ENCODE data around the gene TMEM94. TPM values are rescaled to one million over a fixed set of nuclear protein-coding genes. Genes with fewer than 3 reads are reported as not detected.

Gene TMEM94
- total RNA-seq, 1 experiment from 2014 or later: 129 TPM

GRCh38 chr17:75516619-75517296 is 60.3 kb downstream of the TMEM94 start:
- ChIA-PET CTCF (interaction anchor here (0.7 to 2.0 kb wide), 6 partner anchors 8 to 89 kb away, joined by 3 to 12 read pairs (median 6); partner anchors contain the start of gene LLGL2), POLR2A (no interaction called here)
- H3K4me1 ChIP-seq (ENCODE audit: control insufficient read depth, insufficient read depth, low read length): peaks cover 35% of the 10 kb centered on the region
- peak overlapping the region; percentile 82 for H3K4me3 ChIP-seq (ENCODE audit: low read depth in 2 of 2, low read length in 2 of 2)
- TF ChIP-seq POLR2AphosphoS5 (IDR thresholded peaks at IDR 0.05; ENCODE audit: low read depth, low read length) (no peak), CTCF (IDR thresholded peaks at IDR 0.05) (no peak)
- DNase-seq (ENCODE audit: low read depth, low spot score) (no peak), ATAC-seq (peak; percentile 11)
- peak overlapping the region; percentile 77 for H3K27ac ChIP-seq (ENCODE audit: low read length)
- H3K36me3 ChIP-seq (ENCODE audit: control insufficient read depth, insufficient read depth, low read length): peaks cover 12% of the 10 kb centered on the region; the same call in 1 of the 2 replicates
- in situ Hi-C loops (cut with HindIII; ENCODE audit: low pct_unique_long_range_greater_than_20kb, low sequenced_read_pairs) (no loop called here), intact Hi-C loops (cut with micrococcal nuclease; ENCODE audit: unreplicated experiment) (no loop called here)
- H3K9me3 ChIP-seq (ENCODE audit: control insufficient read depth, insufficient read depth, low read depth, low read length): no peaks in the 10 kb centered on the region
- BruUV-seq (replicated peaks): no TSS peak
- H3K27me3 ChIP-seq (ENCODE audit: control insufficient read depth, insufficient read depth, low read length): no peaks in the 10 kb centered on the region

- Histone ChIP-seq H3K27ac (ENCODE audit: low read length) (peak overlapping the region; percentile 77), H3K9me3 (ENCODE audit: control insufficient read depth, insufficient read depth, low read depth, low read length) (no peaks in the 10 kb centered on the region), H3K36me3 (ENCODE audit: control insufficient read depth, insufficient read depth, low read length) (peaks cover 12% of the 10 kb centered on the region; the same call in 1 of the 2 replicates), H3K27me3 (ENCODE audit: control insufficient read depth, insufficient read depth, low read length) (no peaks in the 10 kb centered on the region), H3K4me3 (ENCODE audit: low read depth in 2 of 2, low read length in 2 of 2) (peak overlapping the region; percentile 82), H3K4me1 (ENCODE audit: control insufficient read depth, insufficient read depth, low read length) (peaks cover 31% of the 10 kb centered on the region)
- ChIA-PET CTCF (interaction anchor here (2.0 kb wide), 1 partner anchor 14 kb away, joined by 6 read pairs; no protein-coding TSS in a partner anchor), POLR2A (no interaction called here)
- in situ Hi-C loops (cut with HindIII; ENCODE audit: low pct_unique_long_range_greater_than_20kb, low sequenced_read_pairs) (no loop called here), intact Hi-C loops (cut with micrococcal nuclease; ENCODE audit: unreplicated experiment) (no loop called here)
- ATAC-seq (no peak), DNase-seq (ENCODE audit: low read depth, low spot score) (no peak)
- TF ChIP-seq TCF7L2 (IDR thresholded peaks at IDR 0.05; ENCODE audit: low read depth, low read length) (no peak), REST (IDR thresholded peaks at IDR 0.05; ENCODE audit: insufficient read depth in 1 of 2, low read depth in 2 of 2, low read length in 1 of 2) (no peak), SIN3A (IDR thresholded peaks at IDR 0.05; ENCODE audit: borderline replicate concordance, insufficient read depth, low read depth, low read length) (no peak), POLR2AphosphoS5 (IDR thresholded peaks at IDR 0.05; ENCODE audit: low read depth, low read length) (no peak), CTCF (IDR thresholded peaks at IDR 0.05) (no peak)
- no TSS peak for BruUV-seq (replicated peaks)
Measured at GRCh38 chr17:75517297-75517865, 60.9 kb downstream of the TMEM94 start.
